Suprapubic skin (tissue), 4 donors: ENCODE data around the gene GRID2IP. TPM values are rescaled to one million over a fixed set of nuclear protein-coding genes. Genes with fewer than 3 reads are reported as not detected.

Source experiments
- DNase-seq, 2 donors: peaks; one replicate each; pipeline ENCODE4 v3.0.0-alpha.2; 2019; ENCODE audit warnings: low spot score in 2 of 2
- H3K27ac ChIP-seq: fragments of 200-600 bp; sonication (generic); one replicate; pipeline ENCODE4 v1.5.1; 2019
- H3K27me3 ChIP-seq: fragments of 200-600 bp; sonication (generic); one replicate; pipeline ENCODE4 v1.5.1; 2019
- H3K36me3 ChIP-seq: fragments of 200-600 bp; sonication (generic); one replicate; pipeline ENCODE4 v1.5.1; 2019
- H3K4me1 ChIP-seq: fragments of 200-600 bp; sonication (generic); one replicate; pipeline ENCODE4 v1.5.1; 2019
- H3K4me3 ChIP-seq: fragments of 200-600 bp; sonication (generic); one replicate; pipeline ENCODE4 v1.5.1; 2019; ENCODE audit warnings: mild to moderate bottlenecking
- H3K9me3 ChIP-seq: fragments of 200-600 bp; sonication (generic); one replicate; pipeline ENCODE4 v1.5.1; 2019
- EP300 ChIP-seq: sonication (generic); formaldehyde crosslinking; IDR thresholded peaks from one replicate; pipeline ENCODE4 v1.6.1; 2017; ENCODE audit warnings: antibody characterized with exemption
- POLR2A ChIP-seq, 2 donors: fragments of 450-650 bp; IDR thresholded peaks; one replicate each; pipeline ENCODE4 v1.6.1; 2017; ENCODE audit warnings: antibody characterized with exemption in 2 of 2, mild to moderate bottlenecking in 2 of 2, moderate library complexity in 2 of 2
- WGBS: methylation state at CpG from one replicate; pipeline ENCODE4 v1.1.5; 2018; 5-methylcytosine and 5-hydroxymethylcytosine counted together
- total RNA-seq, 4 donors: library from RNA; depleted of rRNA; stranded (reverse); fragments of >200 nt; gene quantifications; one replicate each; pipeline ENCODE4 v1.1.0, GENCODE V29; 2016

The GRID2IP gene
- total RNA-seq, 4 donors from 2014 or later: 0.16 to 1.0 (median 0.62) TPM

DNA sequence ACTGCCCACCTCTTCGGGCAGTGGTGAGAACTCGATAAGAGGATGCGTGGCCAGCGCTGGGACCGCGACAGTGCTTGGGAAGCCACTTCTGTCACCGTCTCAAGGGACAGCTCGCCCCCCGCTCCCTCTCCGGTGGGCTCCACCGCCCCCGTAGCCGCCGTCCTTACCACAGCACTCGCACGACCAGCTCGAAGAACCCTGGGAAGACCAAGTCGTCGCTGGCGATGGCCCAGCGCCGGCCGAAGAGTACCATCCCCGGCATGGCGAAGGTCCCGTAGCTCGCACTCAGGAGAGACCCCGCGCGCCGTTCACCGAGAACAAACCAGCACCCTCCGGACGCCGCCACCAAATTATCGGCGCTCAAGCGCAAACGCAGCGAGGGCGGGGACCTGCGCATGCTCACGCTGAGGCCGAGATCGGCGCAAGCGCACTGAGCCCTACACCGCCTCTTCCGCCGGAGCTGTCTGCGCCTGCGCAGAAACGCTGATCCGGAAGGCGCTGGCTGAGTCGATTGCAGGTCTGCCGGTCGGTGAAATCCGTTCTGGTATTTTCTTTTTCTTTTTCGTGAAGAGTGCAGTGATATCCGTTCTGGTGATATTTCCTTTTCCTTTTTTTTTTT is 103.6 kb downstream of the GRID2IP start, which contains the start of gene DAGLB:
Gene DAGLB, minus strand, starts transcription at position 374 of the 619 bp plus-strand sequence. Its CDS starts 112 bp downstream, at position 262.
- H3K36me3 ChIP-seq: peaks cover 25% of the 10 kb centered on the region

More for the DNA sequence above, 103.6 kb downstream of the GRID2IP start, which contains the start of gene DAGLB:
- peak within 1 kb of the TSS; percentile 94 for H3K27ac ChIP-seq
- no peak for TF ChIP-seq EP300
- TF ChIP-seq POLR2A (IDR thresholded peaks at IDR 0.05): peak; percentile 44 to 77
- peak within 1 kb of the TSS; percentile 99 for H3K4me3 ChIP-seq
- no peaks in the 10 kb centered on the region for H3K27me3 ChIP-seq
- peak; percentile 96 for DNase-seq
- WGBS: 0% methylated on average over 39 of the region's 61 CpGs
- peaks cover 7% of the 10 kb centered on the region for H3K4me1 ChIP-seq
- no peaks in the 10 kb centered on the region for H3K9me3 ChIP-seq

Other genes with a start within 250 kb of the GRID2IP start
- 10 to 100 TPM; 10.4 to 20.4 (median 13.6) TPM for gene FAM220A, start 202.5 kb downstream of the GRID2IP start, total RNA-seq
- gene RAC1, start 176.9 kb downstream of the GRID2IP start, total RNA-seq: 100 to 1,000 TPM; 217 to 293 (median 253) TPM
- gene DAGLB, start 103.5 kb downstream of the GRID2IP start, total RNA-seq: 10 to 100 TPM; 19.0 to 61.2 (median 22.0) TPM
- 10 to 100 TPM; 62.4 to 70.5 (median 68.9) TPM for gene KDELR2, start 67.3 kb downstream of the GRID2IP start, total RNA-seq
- 10 to 100 TPM; 22.2 to 37.3 (median 26.2) TPM for gene ZDHHC4, start 26.0 kb upstream of the GRID2IP start, total RNA-seq
- gene INTS15, start 38.6 kb upstream of the GRID2IP start, total RNA-seq: 10 to 100 TPM; 28.4 to 47.9 (median 39.4) TPM
- 1 to 10 TPM; 1.6 to 4.6 (median 3.7) TPM for gene ZNF853, start 64.1 kb upstream of the GRID2IP start, total RNA-seq
- gene ZNF316, start 85.9 kb upstream of the GRID2IP start, total RNA-seq: 10 to 100 TPM; 20.8 to 58.6 (median 30.6) TPM
- 10 to 100 TPM; 17.9 to 33.0 (median 19.0) TPM for gene ZNF12, start 155.5 kb upstream of the GRID2IP start, total RNA-seq
- gene RSPH10B2, start 202.6 kb upstream of the GRID2IP start, total RNA-seq: not detected